Measurements from ENCODE around the gene MDN1.
"Not testable (repeated sequence)": the region's sequence is repeated elsewhere in the genome, so short reads cannot be mapped to it uniquely, and the experiment has no call there.

The MDN1 gene

GRCh38 chr6:89763550-89763949 is 56.0 kb downstream of the MDN1 start:
- no peak for DNase-seq

- DNase-seq, result no peak
These were observed 60.8 kb downstream of the MDN1 start for GRCh38 chr6:89758830-89759229.

DNA sequence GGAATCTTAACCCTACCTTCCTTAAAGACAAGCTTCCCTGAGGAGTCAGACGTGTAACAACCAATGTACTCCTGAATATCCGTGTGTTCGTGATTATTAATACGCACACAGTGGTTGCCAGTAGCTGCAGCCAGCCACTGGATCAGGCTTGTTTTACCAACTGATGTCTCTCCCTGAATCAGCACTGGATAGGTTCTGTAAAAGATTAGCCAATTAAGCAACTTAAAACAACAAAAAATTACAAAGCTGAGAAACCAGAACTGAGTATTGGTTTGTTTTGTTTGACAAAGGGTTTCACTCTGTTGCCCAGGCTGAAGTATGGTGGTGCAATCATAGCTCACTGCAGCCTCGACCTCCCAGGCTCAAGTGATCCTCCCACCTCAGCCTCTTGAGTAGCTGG is 69.3 kb downstream of the MDN1 start:
- DNase-seq, result no peak

- no peak for DNase-seq
These were observed 69.7 kb downstream of the MDN1 start for GRCh38 chr6:89749918-89750317.

DNA sequence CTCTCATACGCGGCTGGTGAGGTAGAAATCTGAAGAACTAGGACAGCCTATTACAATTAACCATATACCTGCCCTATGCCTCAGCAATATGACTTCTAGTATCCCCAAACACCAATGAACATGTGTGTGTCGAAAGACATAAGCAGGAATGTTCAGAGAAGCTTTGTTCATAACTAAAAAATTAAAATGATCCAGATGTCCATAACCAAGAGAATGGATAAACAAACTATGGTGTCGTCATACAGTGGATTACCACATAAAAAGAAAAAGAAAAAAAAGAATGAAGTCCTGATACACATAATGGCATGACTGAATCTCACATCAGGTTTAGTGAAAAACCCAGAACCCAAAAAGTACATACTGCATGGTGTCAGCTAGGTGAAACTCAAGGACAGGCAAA is 73.9 kb downstream of the MDN1 start:
- DNase-seq, result no peak

GRCh38 chr6:89745096-89745495 is 74.5 kb downstream of the MDN1 start:
- no peak for DNase-seq

DNA sequence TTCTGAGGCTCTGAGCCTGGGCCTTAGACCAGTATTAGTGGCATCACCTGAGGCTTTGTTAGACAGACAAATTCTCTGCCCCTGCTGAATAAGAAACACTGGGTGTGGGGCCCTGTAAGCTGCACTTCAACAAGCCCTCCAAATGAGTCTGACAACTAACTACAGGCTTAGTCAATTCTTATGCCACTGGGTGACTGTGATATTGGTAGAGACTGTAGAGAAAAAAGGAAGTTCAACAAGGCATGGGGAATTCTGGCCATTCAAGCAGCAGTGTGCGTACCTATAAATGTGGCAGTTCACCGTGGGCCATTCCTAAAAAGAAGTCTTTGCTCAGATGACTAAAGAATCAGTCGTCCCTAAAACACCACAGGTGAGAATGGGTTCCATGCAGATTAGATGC is 82.7 kb downstream of the MDN1 start:
- DNase-seq, result no peak

- DNase-seq, result no peak
These were observed 85.1 kb downstream of the MDN1 start for GRCh38 chr6:89734526-89734925.

DNA sequence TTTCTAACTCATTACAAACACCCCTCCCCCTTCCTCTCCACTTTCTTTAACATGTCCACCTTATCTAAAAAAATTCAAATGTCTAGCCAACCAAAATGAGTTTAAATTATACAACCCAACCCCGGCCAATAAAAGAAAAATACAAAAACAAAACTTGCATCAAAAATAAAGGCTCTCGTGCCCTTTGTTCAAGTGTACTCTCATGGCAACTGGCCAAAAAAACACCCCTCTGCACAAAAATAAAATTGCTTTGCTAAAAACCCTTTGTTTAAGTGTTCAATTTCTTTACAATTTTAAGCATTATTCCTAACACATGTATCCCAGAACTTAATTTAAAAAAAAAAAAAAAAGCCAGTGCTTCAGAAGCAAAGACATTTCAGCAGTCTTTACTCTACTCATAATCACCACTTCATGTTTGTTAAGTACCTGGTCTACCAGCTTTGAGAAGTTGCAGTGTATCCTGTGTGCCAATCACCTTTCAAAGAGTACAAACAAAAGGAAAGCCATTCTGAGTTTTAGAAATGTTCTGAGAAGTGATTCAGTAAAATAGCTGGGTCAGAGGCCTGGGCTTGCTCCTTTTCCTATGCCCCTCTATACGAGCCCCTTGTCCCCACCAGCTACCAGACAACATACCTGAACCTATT is 87.5 kb downstream of the MDN1 start:
- DNase-seq, result no peak

GRCh38 chr6:89731262-89731661 is 88.3 kb downstream of the MDN1 start:
- not testable (repeated sequence) for DNase-seq

- no peak for DNase-seq
These were observed 89.8 kb downstream of the MDN1 start for GRCh38 chr6:89729818-89730217.

DNA sequence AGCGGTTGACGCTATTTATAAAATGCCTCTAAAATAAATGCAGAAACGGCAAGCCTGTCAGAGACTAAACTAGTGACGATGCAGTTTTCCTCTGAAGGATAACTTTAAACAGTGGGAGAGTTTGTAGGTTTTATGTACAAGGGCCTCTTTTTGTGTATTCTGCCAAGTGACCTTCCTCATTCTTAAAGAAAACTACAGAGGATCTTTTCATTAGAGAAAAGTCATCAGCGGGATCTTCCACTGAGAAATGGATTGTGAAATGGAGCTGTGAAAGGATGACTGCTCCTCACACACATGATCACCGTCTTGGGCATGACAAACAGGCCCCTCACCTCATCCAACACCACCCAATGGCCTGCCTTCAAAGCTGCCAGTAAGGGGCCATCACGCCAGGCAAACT is 92.1 kb downstream of the MDN1 start:
- no peak for DNase-seq

DNA sequence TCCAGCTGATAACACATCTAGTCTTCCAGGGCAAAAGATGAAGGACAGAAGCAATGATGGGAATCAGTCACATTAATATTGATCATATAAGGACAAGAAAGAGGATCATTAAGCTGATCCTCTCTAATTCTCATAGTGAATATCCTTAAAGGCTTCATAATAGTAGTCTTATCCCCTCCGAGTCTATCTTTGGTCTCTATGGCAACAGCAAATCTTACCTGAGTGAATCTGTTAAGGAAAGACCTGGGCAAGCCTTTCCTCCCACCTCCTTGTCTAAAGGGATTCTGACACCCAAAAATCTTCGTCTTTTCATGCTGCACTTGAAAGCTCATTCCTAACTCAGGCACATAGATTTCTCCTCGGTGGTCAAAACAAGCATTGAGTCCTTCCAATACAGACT is 94.6 kb downstream of the MDN1 start:
- no peak for DNase-seq

DNA sequence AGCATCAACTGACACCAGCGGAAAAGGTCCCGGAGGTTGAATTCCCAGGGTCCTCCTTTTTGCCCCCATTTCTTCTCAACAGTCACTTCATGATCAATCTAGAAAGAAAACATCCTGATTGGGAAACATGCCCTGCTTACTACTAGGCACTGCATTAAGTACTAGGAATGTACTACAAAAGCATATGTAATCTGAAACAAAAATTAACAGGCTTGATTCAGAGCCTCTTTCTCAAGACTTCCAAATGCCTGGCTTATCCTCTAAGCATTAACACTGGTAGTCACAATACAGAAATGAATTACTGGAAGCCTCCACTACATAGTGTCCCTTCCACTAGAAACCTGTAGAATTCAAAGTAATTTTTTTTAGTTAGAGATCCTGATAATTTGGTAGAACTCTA is 96.5 kb downstream of the MDN1 start:
- DNase-seq, result no peak

- no peak for DNase-seq
These were observed 103.1 kb downstream of the MDN1 start for GRCh38 chr6:89716532-89716931.

DNA sequence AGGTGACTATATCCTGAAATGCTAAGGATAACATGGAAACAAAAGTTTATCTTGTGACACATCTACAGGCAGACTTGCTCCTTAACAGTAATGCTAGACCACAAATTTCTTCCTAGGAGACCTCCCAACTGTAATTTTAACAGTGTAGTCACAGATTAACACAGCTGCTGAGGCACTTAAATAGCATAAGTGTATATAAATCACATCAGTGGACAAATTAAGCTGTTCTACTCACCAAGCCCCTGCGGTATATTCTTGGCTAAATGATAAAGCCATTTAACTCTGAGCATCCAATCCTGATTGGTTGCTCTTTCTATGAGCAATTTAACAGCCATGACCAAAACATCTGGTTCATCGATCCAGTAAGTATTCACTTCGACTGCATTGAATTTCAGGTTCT is 107.8 kb downstream of the MDN1 start:
- DNase-seq, result no peak

GRCh38 chr6:89708316-89708715 is 111.3 kb downstream of the MDN1 start:
- no peak for DNase-seq

DNA sequence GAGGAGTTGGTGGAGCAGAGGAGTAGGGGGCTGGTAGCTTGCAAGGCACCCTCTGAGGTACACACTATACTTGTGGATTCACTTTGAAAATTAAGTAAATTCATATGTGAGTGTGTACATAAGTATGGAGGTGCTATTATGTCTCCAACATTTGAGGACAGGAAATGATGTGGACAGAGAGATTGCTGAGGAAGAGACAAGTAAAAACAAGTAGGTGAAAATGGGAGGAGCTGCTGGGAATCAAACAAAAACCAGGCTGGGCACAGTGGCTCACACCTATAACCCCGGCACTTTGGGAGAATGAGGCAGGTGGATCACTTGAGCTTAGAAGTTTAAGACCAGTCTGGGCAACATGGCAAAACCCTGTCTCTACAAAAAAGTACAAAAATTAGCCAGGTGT is 111.8 kb downstream of the MDN1 start:
- DNase-seq, result no peak

DNA sequence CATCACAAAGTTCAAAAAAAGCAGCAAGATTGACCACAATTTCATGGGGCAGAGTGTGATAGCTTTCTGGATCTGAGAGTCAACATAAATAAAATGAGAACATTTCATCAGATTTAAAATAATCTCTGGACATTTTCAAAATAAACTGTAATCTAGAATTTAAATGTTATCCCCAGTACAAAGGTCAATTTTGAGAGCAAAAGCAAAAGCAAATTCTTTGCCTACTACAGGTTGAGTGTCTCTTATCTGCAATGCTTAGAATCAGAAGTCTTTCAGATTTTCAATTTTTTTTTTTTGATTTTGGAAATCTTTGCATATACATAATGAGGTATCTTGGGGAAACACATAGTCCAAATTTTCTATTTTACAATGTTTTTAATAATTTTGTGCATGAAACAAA is 113.5 kb downstream of the MDN1 start:
- no peak for DNase-seq

- DNase-seq, result no peak
These were observed 116.3 kb downstream of the MDN1 start for GRCh38 chr6:89703292-89703691.

DNA sequence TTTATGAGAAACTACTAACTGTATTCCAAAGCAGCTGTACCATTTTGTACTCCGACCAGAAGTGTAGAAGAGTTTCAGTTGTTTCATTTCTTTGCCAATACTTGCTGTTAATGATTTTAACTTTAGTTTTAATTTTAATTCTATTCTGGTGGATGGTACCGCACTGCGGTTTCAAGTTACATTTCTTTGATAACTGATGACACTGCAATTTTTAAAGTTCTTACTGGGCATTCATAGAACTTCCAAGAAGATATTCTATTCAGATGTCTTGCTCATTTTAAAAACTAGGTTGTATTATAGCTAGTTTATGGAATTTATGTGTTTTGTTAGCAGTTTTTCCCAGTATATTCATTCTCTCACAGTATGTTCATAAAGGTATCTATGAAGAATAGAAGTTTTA is 117.2 kb downstream of the MDN1 start:
- DNase-seq, result no peak

DNA sequence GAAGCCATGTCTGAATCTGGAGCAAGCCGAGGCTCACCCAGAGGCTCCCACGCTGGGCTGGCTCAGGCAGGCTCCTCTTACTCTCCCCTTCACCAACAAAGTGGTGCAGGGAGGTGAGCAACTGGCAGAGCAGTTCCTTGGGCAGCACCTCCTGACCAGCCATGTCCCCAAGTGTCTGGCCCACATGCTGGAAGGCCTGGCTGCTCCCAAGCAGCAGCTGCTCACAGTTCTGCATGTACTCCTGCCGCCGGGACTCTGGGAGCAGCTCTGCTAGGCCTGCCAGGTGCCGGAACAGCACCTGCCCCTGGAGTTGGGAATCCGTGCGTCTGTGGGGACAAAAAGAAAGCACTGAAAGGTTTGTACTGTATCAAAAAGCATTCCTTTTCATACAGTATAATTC is 123.9 kb downstream of the MDN1 start:
- DNase-seq, result no peak

GRCh38 chr6:89694428-89694827 is 125.2 kb downstream of the MDN1 start:
- DNase-seq, result no peak

- DNase-seq, result no peak
These were observed 126.4 kb downstream of the MDN1 start for GRCh38 chr6:89693207-89693606.

GRCh38 chr6:89692256-89692655 is 127.3 kb downstream of the MDN1 start:
- DNase-seq, result no peak

- no peak for DNase-seq
These were observed 128.7 kb downstream of the MDN1 start for GRCh38 chr6:89690944-89691324.

All from amniotic stem cell (primary cell).